Liver (tissue), 9 donors: ENCODE data around the gene DMXL2. TPM values are rescaled to one million over a fixed set of nuclear protein-coding genes. Genes with fewer than 3 reads are reported as not detected.

Experiments used
- DNase-seq: peaks from one replicate; pipeline ENCODE4 v3.0.0-alpha.2; 2017; ENCODE audit warnings: low spot score
- H3K27ac ChIP-seq, 2 donors: one replicate each; pipeline ENCODE4 v1.7.0; 2013; ENCODE audit warnings: inconsistent platforms in 2 of 2, low read length in 2 of 2, control low read depth in 1 of 2, low read depth in 1 of 2, mild to moderate bottlenecking in 1 of 2
- H3K27me3 ChIP-seq, 4 donors: one replicate each; pipeline versions ENCODE4 v1.6.1 to v1.7.0; 2013; ENCODE audit warnings: low read length in 3 of 4, inconsistent platforms in 1 of 4, mild to moderate bottlenecking in 1 of 4, moderate library complexity in 1 of 4; ENCODE audit not compliant: control insufficient read depth in 4 of 4, insufficient read depth in 4 of 4
- H3K36me3 ChIP-seq, 4 donors: one replicate each; pipeline versions ENCODE4 v1.6.1 to v1.7.0; 2013; ENCODE audit warnings: low read length in 3 of 4, mild to moderate bottlenecking in 3 of 4, low read depth in 1 of 4, moderate library complexity in 1 of 4; ENCODE audit not compliant: control insufficient read depth in 4 of 4, insufficient read depth in 3 of 4
- H3K4me1 ChIP-seq, 4 donors: one replicate each; pipeline versions ENCODE4 v1.6.1 to v1.7.0; 2013; ENCODE audit warnings: low read length in 3 of 4, mild to moderate bottlenecking in 3 of 4, moderate library complexity in 1 of 4; ENCODE audit not compliant: control insufficient read depth in 4 of 4, insufficient read depth in 4 of 4
- H3K4me3 ChIP-seq, 3 donors: one replicate each; pipeline versions ENCODE4 v1.6.1 to v1.7.0; 2013; ENCODE audit warnings: low read length in 3 of 3, control low read depth in 1 of 3, low read depth in 1 of 3, mild to moderate bottlenecking in 1 of 3
- H3K9ac ChIP-seq, 2 donors: one replicate each; pipeline ENCODE4 v1.7.0; 2013; ENCODE audit warnings: low read length in 2 of 2, mild to moderate bottlenecking in 2 of 2, moderate library complexity in 2 of 2, control low read depth in 1 of 2, low read depth in 1 of 2
- H3K9me3 ChIP-seq, 4 donors: one replicate each; pipeline versions ENCODE4 v1.6.1 to v1.7.0; 2013; ENCODE audit warnings: low read length in 3 of 4; ENCODE audit not compliant: control insufficient read depth in 4 of 4
- ATF3 ChIP-seq: IDR thresholded peaks from 2 replicates; pipeline ENCODE4 v1.6.1; 2016; ENCODE audit warnings: antibody characterized with exemption
- EGR1 ChIP-seq, 2 donors: IDR thresholded peaks; 2 replicates each; pipeline ENCODE4 v1.6.1; 2016 to 2018; ENCODE audit warnings: antibody characterized with exemption in 2 of 2, low read depth in 2 of 2
- FOXA1 ChIP-seq: IDR thresholded peaks from 2 replicates; pipeline ENCODE4 v1.6.1; 2016; ENCODE audit warnings: antibody characterized with exemption
- FOXA2 ChIP-seq: IDR thresholded peaks from 2 replicates; pipeline ENCODE4 v1.6.1; 2016; ENCODE audit warnings: antibody characterized with exemption
- GABPA ChIP-seq, 2 donors: IDR thresholded peaks in 1 of 2; conservative IDR thresholded peaks in 1 of 2; 2 replicates each; pipeline ENCODE4 v1.6.1; 2016; ENCODE audit warnings: antibody characterized with exemption in 2 of 2, mild to moderate bottlenecking in 1 of 2, moderate library complexity in 1 of 2
- HNF4G ChIP-seq: IDR thresholded peaks from 2 replicates; pipeline ENCODE4 v1.6.1; 2016; ENCODE audit warnings: antibody characterized with exemption
- JUND ChIP-seq, 2 donors: IDR thresholded peaks; 2 replicates each; pipeline ENCODE4 v1.6.1; 2016; ENCODE audit warnings: antibody characterized with exemption in 2 of 2
- NR2F2 ChIP-seq: IDR thresholded peaks from 2 replicates; pipeline ENCODE4 v1.6.1; 2016; ENCODE audit warnings: antibody characterized with exemption
- RAD21 ChIP-seq, 2 donors: IDR thresholded peaks; 2 replicates each; pipeline ENCODE4 v1.6.1; 2016; ENCODE audit warnings: antibody characterized with exemption in 2 of 2, mild to moderate bottlenecking in 2 of 2
- RXRA ChIP-seq, 2 donors: IDR thresholded peaks; 2 replicates each; pipeline ENCODE4 v1.6.1; 2017 to 2018; ENCODE audit warnings: antibody characterized with exemption in 2 of 2, mild to moderate bottlenecking in 1 of 2
- TAF1 ChIP-seq: conservative IDR thresholded peaks from 2 replicates; pipeline ENCODE4 v1.6.1; 2016; ENCODE audit warnings: antibody characterized with exemption, mild to moderate bottlenecking
- WGBS: extraction: QIAGEN DNeasy Blood & Tissue Kit; methylation state at CpG from one replicate; pipeline ENCODE4 v1.1.7; 2013; 5-methylcytosine and 5-hydroxymethylcytosine counted together
- polyA plus RNA-seq, 2 donors: library from polyadenylated mRNA; stranded (reverse) in 1 of 2; unstranded in 1 of 2; fragments of 200-250 nt in 1 of 2; fragments of >200 nt in 1 of 2; fragmentation: Nextera tagmentation in 1 of 2; extraction: Ambion mirVana in 1 of 2; gene quantifications; one replicate each; pipeline versions ENCODE4 v1.2.1 to v1.2.3, GENCODE V29; 2013 to 2015
- total RNA-seq, 2 donors: library from RNA; depleted of rRNA; stranded (reverse); fragments of >200 nt; gene quantifications; one replicate each; pipeline ENCODE4 v1.2.3, GENCODE V29; 2014
- TF ChIP-seq, protein P1 (sequence below): fragments of 150-350 bp; IDR thresholded peaks from 2 replicates; pipeline ENCODE4 v1.5.1; 2017; ENCODE audit warnings: improper control_type of control experiment, low read depth, low read length; ENCODE audit not compliant: missing input control
- TF ChIP-seq, protein P2 (sequence below): IDR thresholded peaks from 2 replicates; pipeline ENCODE4 v1.6.1; 2016; ENCODE audit warnings: antibody characterized with exemption
- donor health status: healthy.
- donor health status: healthy.
- donor health status: healthy.
- donor health status: healthy.
- donor health status: healthy.

DMXL2 gene
- total and polyA plus RNA-seq, 4 donors, result 3.4 to 58.5 (median 17.6) TPM

- Histone ChIP-seq H3K9ac (no peak overlapping the region), H3K4me3 (no peak overlapping the region), H3K27me3 (no peaks in the 10 kb centered on the region), H3K36me3 (no peaks in the 10 kb centered on the region), H3K27ac (no peak overlapping the region), H3K9me3 (no peaks in the 10 kb centered on the region), H3K4me1 (peaks cover 0 to 2% (median under 1%) of the 10 kb centered on the region in 4 donors)
- TF ChIP-seq EGR1 (IDR thresholded peaks at IDR 0.05; ENCODE audit: low read depth in 2 of 2), result no peak
- TF ChIP-seq TAF1, result no peak
- no peak for TF ChIP-seq GABPA (IDR thresholded peaks at IDR 0.05 in 1 of 2, conservative IDR thresholded peaks at IDR 0.05 in 1 of 2)
- no peak for TF ChIP-seq JUND (IDR thresholded peaks at IDR 0.05)
- TF ChIP-seq, protein P1, sequence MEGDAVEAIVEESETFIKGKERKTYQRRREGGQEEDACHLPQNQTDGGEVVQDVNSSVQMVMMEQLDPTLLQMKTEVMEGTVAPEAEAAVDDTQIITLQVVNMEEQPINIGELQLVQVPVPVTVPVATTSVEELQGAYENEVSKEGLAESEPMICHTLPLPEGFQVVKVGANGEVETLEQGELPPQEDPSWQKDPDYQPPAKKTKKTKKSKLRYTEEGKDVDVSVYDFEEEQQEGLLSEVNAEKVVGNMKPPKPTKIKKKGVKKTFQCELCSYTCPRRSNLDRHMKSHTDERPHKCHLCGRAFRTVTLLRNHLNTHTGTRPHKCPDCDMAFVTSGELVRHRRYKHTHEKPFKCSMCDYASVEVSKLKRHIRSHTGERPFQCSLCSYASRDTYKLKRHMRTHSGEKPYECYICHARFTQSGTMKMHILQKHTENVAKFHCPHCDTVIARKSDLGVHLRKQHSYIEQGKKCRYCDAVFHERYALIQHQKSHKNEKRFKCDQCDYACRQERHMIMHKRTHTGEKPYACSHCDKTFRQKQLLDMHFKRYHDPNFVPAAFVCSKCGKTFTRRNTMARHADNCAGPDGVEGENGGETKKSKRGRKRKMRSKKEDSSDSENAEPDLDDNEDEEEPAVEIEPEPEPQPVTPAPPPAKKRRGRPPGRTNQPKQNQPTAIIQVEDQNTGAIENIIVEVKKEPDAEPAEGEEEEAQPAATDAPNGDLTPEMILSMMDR, result no peak
- DNase-seq, result no peak
- 91% methylated on average over 2 of the region's 2 CpGs for whole genome bisulfite sequencing
Measured at GRCh38 chr15:51589881-51590568, 32.5 kb downstream of the DMXL2 start.

GRCh38 chr15:51588966-51589365 is 33.6 kb downstream of the DMXL2 start:
- Histone ChIP-seq H3K36me3 (no peaks in the 10 kb centered on the region), H3K9ac (no peak overlapping the region), H3K4me3 (no peak overlapping the region), H3K9me3 (no peaks in the 10 kb centered on the region), H3K27ac (no peak overlapping the region), H3K4me1 (peaks cover 0 to 2% (median under 1%) of the 10 kb centered on the region in 4 donors), H3K27me3 (no peaks in the 10 kb centered on the region)
- no peak for TF ChIP-seq FOXA1
- no peak for TF ChIP-seq GABPA (IDR thresholded peaks at IDR 0.05 in 1 of 2, conservative IDR thresholded peaks at IDR 0.05 in 1 of 2)
- TF ChIP-seq NR2F2, result no peak
- TF ChIP-seq JUND (IDR thresholded peaks at IDR 0.05), result no peak
- TF ChIP-seq, protein P2, sequence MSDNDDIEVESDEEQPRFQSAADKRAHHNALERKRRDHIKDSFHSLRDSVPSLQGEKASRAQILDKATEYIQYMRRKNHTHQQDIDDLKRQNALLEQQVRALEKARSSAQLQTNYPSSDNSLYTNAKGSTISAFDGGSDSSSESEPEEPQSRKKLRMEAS, result no peak
- no peak for TF ChIP-seq HNF4G
- TF ChIP-seq ATF3, result no peak
- no peak for TF ChIP-seq RXRA (IDR thresholded peaks at IDR 0.05)
- TF ChIP-seq, protein P1, result no peak
- no peak for TF ChIP-seq RAD21 (IDR thresholded peaks at IDR 0.05)
- TF ChIP-seq EGR1 (IDR thresholded peaks at IDR 0.05; ENCODE audit: low read depth in 2 of 2), result no peak
- TF ChIP-seq TAF1, result no peak
- no peak for DNase-seq
- WGBS, result 90% methylated on average over 3 of the region's 3 CpGs

DNA sequence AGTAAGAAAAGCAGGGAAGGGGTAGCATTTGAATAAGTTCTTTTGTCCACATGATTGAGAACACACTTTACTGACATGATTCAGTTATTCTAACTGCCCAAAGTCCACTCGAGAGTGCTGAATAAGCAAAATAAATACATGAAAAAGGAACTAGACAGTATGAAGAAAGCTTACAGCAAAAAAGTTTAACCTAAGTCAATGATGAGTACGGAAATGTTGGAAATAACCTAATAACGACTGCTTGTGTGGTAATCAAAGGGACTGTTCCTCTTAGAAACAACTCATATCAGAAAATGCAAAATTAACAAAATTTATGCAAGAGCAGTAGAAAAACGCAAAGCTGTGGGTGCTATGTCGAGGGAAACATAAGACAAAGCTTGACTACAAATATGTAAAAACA is 36.6 kb downstream of the DMXL2 start:
- no peak for DNase-seq
- Histone ChIP-seq H3K4me1 (peaks cover 0 to 2% (median under 1%) of the 10 kb centered on the region in 4 donors), H3K36me3 (no peaks in the 10 kb centered on the region), H3K27ac (no peak overlapping the region), H3K27me3 (no peaks in the 10 kb centered on the region), H3K9me3 (no peaks in the 10 kb centered on the region), H3K4me3 (no peak overlapping the region), H3K9ac (no peak overlapping the region)
- no peak for TF ChIP-seq EGR1 (IDR thresholded peaks at IDR 0.05; ENCODE audit: low read depth in 2 of 2)
- TF ChIP-seq FOXA2, result no peak
- TF ChIP-seq GABPA (IDR thresholded peaks at IDR 0.05 in 1 of 2, conservative IDR thresholded peaks at IDR 0.05 in 1 of 2), result no peak
- 63% methylated on average over 5 of the region's 5 CpGs for WGBS
